Fibroblast of skin of right quadriceps (primary cell): ENCODE measurements around the gene NKD1.

Experiments
- DNase-seq: peaks from one replicate; pipeline ENCODE4 v3.0.0-alpha.2; 2013

Gene NKD1

GRCh38 chr16:50538411-50539052 is 9.7 kb upstream of the NKD1 start:
- no peak for DNase-seq

DNA sequence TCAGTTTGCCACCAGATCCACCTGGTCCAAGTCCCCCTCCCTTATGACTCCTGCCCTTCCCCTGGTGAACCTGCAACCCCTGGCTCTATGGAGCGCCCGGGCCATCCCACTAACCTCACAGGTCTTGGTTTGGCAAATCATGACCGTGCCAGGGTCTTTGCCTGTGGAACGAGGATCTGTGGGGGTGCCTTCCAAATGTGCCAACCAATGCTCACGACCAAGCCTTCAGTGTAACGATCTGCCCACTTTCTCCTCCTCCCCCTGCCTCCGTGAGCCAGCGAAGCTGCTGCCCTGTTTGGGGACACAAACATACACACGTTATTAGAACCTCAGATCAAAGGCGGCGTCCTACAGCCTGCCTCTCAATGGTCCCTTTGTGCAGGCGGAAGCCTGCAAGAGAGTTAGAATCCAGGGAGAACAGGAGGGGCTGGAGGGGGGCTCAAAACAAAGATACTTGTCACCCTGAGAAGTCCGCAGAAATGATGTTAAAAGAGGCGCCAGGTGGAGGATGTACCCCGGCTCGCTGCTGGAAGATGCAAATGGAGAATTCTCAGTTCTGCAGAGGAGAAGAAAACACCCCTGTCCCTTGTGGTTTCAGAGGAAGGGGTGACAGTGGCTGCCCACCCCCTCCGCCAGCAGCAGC is 9.0 kb upstream of the NKD1 start:
- no peak for DNase-seq

DNA sequence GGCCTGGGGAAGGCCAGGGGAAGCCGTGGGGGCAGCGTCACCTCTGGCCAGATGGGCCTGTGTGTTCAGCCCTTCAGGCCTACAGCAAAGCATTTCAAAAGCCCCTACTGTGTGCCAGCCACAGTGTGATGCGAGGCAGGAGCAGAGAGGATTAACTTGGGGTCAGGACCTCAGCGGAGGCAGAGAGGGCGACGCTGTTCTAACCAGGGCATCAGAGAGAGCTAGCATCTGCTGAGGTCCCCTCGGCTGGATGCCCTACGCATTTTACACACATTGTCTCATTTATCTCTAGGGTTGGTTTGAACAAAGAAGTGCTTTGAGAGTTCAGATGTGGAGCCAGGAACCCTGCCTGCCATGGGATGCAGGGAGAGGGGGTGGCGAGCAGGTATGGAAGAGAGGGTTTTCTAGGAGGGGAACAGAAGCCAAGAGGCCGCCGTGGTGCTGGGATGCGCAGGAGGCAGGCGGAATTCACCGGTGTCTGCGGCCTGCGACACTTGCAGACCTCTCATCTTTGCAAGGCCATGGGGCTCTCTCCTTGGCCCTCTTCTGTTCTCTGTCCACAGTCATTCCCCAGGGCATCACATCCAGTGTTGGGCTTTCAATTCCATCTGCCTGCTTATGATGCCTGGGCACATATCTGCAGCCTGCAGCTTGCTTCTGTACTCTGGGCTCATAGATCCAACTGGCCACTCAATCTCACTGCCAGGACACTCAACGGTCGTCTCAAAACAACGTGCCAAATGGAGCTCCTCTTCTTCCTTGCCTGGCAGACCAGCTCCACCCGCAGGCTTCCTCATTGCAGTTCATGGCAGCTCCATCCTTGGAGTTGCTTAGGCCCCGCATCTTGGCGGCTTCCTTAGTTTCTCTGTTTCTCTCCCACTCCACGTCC is 8.1 kb upstream of the NKD1 start:
- DNase-seq: no peak

GRCh38 chr16:50540711-50541007 is 7.5 kb upstream of the NKD1 start:
- DNase-seq: no peak

DNA sequence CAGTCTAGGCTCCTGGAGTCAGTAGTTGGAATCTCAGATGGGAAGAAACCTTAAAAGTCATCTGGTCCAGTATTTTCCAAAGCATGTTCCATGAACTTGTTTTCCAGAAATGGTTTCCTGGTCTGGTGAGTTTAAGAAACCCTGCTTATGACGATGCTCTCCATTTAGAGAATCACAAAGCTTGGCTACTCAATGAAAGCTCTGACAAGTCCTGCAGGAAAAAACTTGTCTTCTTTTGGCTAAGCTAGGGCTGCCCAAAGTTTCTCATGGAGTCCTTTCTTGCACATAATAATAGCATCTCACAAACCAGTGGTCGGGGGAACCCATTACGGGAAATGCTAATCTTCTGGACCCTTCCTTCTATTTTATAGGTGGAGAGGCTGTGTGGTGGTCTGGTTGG is 5.5 kb upstream of the NKD1 start:
- DNase-seq: no peak

- DNase-seq: no peak
Observed at GRCh38 chr16:50546125-50546524, 2.1 kb upstream of the NKD1 start.

DNA sequence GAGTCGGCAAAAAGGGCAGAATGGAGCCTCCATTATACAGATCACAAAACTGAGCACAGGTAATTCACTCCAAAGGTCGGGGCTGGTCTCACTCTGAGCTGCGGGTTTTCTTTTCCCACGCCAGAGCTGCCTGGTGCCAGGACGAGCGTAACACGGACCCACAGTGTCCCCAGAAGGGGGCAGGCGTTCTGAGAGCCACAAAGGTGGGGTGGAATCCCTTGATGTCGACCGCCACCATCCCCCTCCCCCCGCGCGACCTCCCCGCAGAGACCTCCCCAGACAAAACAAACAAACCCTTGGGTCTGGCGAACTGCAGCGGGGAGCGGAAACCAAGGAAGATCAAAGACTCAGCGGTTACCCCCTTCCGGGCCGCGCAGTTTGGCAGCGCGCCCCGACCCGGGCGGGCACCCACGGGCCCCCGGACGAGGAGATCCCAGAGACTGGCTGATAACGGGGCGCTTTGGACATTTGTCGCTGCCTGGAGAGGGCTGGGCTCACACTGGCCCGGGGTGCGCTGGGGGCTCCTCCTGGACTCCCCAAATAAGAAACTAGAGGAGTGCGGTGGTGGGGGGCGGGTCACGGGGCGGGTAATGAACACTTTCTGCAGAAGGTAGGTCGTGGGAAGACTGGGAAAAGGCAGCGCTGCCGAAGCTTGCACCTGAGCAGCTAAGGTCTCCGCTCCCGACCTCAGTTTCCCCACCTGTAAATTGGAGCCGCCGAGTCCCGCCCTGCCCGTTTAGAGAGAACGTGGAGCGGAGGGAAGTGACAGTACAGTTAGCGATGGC is 664 bp upstream of the NKD1 start:
- DNase-seq: no peak

DNA sequence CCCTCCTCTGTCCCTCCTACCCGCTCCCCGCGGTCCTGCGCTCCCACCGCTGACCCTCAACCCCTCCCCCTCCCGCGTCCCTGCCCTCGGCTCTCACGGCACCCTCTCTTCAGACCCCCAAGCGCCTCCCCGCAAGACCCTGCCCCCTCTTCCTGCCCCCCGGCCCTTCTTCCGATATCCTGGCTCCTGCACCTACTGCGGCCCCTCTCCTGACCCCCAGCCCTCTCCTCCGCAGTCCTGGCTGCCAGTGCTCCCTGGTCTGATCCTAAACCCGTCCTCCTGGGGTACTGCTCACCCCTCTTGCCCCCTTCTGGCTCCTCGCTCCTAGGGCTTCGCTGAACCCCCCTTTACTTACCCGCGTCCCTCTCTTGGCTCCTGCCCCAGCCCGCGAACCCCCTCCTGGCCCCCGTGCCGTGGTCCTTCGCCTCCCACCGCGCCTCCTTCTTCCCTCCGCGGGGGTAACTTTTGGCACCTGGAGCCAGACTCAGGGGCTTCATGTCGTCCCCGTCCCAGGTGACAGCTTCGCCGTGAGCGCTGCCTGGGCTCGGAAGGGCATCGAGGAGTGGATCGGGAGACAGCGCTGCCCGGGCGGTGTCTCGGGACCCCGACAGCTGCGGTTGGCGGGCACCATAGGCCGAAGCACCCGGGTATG is 839 bp downstream of the NKD1 start:
- DNase-seq: no peak

GRCh38 chr16:50549561-50549915 is 1.3 kb downstream of the NKD1 start:
- DNase-seq: no peak

GRCh38 chr16:50550035-50550434 is 1.8 kb downstream of the NKD1 start:
- no peak for DNase-seq

DNA sequence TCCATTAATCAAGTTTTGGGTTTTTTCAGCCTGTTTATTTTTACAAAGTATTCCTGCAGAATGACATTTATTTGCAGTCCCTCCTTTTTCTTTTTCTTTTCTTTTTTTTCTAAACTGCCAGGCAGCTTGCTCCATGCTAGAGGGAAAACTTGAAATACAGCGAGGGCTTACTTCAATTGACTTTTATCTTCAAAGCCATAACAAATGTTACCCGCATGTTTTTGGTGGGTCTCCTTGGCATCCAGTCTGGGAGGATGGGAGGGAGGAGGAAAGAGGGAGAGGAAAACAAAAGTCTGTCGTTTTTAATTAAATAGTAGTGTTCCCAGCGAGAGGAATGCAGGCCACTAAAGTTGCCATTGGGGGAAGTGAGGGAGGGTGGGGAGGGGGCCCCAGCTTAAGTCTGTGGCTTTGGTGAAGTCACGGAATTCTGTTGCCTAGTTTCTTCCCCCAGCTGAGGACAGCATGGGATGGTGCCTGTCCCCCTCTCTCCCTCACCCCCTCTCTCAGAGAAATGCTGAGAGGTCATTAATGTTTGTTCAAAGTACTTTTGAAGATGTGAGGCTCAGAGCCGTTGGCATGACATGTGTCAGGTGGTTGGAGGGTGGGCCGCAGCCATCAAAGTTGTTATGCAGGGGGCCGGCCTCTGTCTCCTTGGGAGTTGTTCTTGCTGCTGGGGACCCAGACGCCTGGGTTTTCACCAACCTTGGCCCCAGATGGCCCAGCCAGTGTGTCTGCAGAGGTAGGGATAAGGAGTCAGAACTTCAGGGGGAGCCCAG is 2.9 kb downstream of the NKD1 start:
- no peak for DNase-seq

DNA sequence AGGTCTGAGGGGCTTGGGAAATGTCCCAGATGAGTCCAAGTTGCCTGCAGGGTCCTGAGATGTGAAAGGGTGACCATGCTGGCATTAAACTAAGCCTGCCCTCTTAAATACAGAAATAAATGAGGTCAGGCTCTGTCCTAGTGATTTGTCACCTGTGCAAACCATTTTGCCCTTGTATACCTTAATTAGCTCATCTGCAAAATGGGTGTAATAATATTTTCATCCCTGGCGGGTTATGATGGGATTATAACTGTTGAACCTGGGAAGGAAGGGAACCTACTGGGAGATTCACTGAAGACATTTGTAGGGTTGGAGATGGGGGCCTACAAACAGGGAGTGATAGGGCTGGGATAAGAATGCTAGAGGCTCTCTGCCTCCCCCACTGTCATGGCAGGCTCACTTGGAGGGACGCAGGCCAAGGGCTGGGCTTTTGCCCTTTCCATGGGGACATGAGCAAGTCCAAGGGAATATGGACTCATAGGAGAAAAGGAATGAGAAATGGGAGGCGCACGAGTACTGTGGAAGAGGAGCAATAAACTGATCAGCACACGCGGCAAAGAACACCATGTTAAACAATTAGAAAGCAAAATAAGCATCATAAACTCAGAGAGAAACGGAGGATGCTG is 4.4 kb downstream of the NKD1 start:
- no peak for DNase-seq

- no peak for DNase-seq
Observed at GRCh38 chr16:50553182-50553710, 5.0 kb downstream of the NKD1 start.

DNA sequence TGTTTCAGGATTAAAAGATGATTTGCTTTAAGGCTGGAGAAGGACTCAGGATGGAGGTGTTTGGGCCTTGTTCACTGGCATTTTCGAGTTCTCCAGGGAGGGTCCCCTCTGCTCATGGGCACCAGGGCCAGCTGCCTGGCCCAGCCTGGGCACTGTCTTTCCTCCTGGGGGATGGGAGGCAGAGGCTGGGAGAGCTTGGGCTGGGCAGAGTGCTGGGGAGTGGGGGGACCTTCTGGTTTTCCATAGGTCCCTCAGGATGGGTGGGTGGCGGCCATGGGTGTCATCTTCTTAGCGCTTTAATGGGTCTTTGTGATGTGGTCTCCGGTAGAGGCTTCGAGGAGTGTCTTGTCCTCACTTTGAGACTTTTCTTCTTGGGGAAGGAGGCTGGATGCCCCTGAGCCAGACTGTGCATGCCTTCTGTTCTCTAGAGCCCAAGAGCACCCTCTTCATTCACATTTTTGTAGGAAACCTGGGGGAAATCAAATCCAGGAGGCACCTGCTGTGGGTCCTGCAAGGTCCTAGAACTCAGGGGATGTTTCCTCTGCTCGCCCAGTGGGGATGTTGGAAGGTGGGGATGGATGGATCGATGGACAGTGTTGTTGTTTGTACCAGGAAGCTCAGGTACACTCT is 5.7 kb downstream of the NKD1 start:
- no peak for DNase-seq

GRCh38 chr16:50555269-50555875 is 7.2 kb downstream of the NKD1 start:
- DNase-seq: no peak

GRCh38 chr16:50555952-50556673 is 7.9 kb downstream of the NKD1 start:
- DNase-seq: no peak

DNA sequence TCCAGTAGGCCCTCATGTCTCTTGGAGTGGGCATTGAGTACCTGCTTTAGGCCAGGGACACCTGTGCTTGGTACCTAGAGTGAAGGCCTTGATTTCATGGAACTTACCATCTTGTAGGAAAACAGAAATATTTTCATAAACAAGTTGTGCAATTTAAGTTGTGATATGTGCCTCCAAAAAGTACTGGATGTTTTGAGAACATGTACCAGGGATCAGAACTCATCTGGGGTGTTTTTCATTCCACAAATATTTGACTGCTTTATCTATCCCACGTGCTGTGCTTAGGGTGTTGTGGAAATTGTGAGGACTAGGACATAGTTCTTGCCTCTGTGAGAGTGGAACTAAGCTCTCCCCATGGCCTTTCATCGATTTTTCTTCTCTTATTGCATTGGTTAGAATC is 8.8 kb downstream of the NKD1 start:
- no peak for DNase-seq

DNA sequence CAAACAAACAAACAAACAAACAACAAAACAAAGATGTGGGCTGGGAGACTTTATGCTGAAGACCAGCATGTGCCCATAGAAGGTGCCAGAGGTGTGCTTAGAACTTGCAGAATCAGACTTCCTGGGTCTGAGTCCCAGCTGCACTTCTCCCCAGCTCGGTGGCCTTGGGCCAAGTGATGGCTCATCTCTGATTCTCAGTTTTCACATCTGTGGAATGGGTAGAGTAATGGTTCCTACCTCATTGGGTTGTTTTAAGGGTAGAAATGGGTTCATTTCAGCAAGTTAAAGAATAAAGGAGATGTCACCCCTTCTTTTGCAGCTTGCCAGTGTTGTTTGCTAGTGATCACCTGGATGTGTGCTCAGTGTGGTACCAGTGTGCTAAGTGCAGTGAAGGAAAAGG is 10.7 kb downstream of the NKD1 start:
- DNase-seq: no peak

DNA sequence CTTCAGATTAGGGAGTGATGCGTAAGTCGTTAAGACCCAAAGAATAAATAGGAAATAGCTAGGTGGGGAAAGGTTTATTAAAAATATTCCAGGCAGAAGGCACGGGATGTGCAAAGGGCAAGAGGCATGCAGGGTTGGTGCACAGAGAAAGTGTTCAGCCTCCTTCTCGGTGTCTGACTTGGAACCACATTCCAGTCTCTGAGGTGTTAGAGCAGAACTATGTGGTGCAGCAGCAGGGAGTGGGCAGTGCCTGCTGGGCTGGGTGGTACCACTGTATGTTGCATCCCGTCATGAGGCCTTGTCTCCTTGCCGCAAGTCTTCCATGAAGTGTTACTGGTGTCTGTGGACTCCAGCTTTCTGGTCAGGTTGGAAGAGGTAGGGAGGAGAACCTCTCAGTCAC is 11.1 kb downstream of the NKD1 start:
- DNase-seq: no peak
